H1 (cell line): ENCODE results near the gene CEP68. TPM values are rescaled to one million over a fixed set of nuclear protein-coding genes. Genes with fewer than 3 reads are reported as not detected.

Experiments used
- CTCF ChIA-PET: fragments of 300-600 bp; sonication (Branson Sonifier 250); formaldehyde crosslinking; loops from one replicate; lab custom pipeline; 2021; ENCODE audit not compliant: partially characterized antibody; lab: Charles Lee
- POLR2A ChIA-PET: fragments of 300-600 bp; sonication (Branson Sonifier 250); formaldehyde crosslinking; loops from one replicate; lab custom pipeline; 2021; ENCODE audit warnings: inconsistent platforms; ENCODE audit not compliant: partially characterized antibody; lab: Charles Lee
- DNase-seq, 2 experiments: peaks; one replicate each; pipeline versions ENCODE4 v3.0.0 to v3.0.0-alpha.2; 2010 to 2022; ENCODE audit warnings: low spot score in 2 of 2, low read depth in 1 of 2, mixed read lengths in 1 of 2
- FAIRE-seq: peaks from 2 replicates; lab custom pipeline; 2011; peaks lifted over from hg19 to GRCh38; lab: Jason Lieb, UNC
- H2AFZ ChIP-seq: 2 replicates; pipeline ENCODE4 v1.8.1; 2012; ENCODE audit warnings: low read length, inconsistent platforms
- H2AK5ac ChIP-seq: 2 replicates; pipeline ENCODE4 v1.6.1; 2013; ENCODE audit warnings: low read depth, low read length
- H2BK120ac ChIP-seq: replicated peaks from 2 replicates; pipeline ENCODE3; 2013; ENCODE audit warnings: low read depth, low read length, inconsistent platforms
- H2BK12ac ChIP-seq: 2 replicates; pipeline ENCODE4 v1.6.1; 2013; ENCODE audit warnings: low read depth, low read length
- H2BK15ac ChIP-seq: 2 replicates; pipeline ENCODE4 v1.6.1; 2013; ENCODE audit warnings: low read length
- H2BK20ac ChIP-seq: 2 replicates; pipeline ENCODE4 v1.6.1; 2013; ENCODE audit warnings: low read length
- H2BK5ac ChIP-seq: 2 replicates; pipeline ENCODE4 v1.6.1; 2013; ENCODE audit warnings: low read depth, low read length
- H3K14ac ChIP-seq: 2 replicates; pipeline ENCODE4 v1.6.1; 2013; ENCODE audit warnings: inconsistent platforms; ENCODE audit not compliant: insufficient read length
- H3K18ac ChIP-seq: 2 replicates; pipeline ENCODE4 v1.6.1; 2013; ENCODE audit warnings: low read length; ENCODE audit errors: extremely low read depth
- H3K23ac ChIP-seq: 2 replicates; pipeline ENCODE4 v1.6.1; 2013; ENCODE audit warnings: inconsistent platforms; ENCODE audit not compliant: insufficient read length
- H3K23me2 ChIP-seq: 2 replicates; pipeline ENCODE4 v1.6.1; 2013; ENCODE audit warnings: low read depth, low read length
- H3K27ac ChIP-seq: 2 replicates; pipeline ENCODE4 v1.6.1; 2011; ENCODE audit warnings: low read depth, low read length, inconsistent platforms
- H3K27me3 ChIP-seq, 4 experiments: replicated peaks in 1 of 4; 1 replicate in 1 of 4; 2 replicates in 3 of 4; pipeline versions ENCODE4 v1.6.1 to v1.8.1; 2011 to 2013; ENCODE audit warnings: low read length in 3 of 4, mild to moderate bottlenecking in 3 of 4, inconsistent platforms in 2 of 4, mixed read lengths in 2 of 4, moderate library complexity in 1 of 4; ENCODE audit not compliant: control insufficient read depth in 3 of 4, insufficient read depth in 3 of 4; ENCODE audit errors: extremely low read depth in 1 of 4
- H3K36me3 ChIP-seq, 4 experiments: 2 replicates each; pipeline versions ENCODE4 v1.6.1 to v1.8.1; 2011 to 2013; ENCODE audit warnings: mild to moderate bottlenecking in 4 of 4, low read length in 3 of 4, moderate library complexity in 2 of 4, control low read depth in 1 of 4, inconsistent platforms in 1 of 4; ENCODE audit not compliant: insufficient read depth in 4 of 4, control insufficient read depth in 2 of 4
- H3K4ac ChIP-seq: replicated peaks from 2 replicates; pipeline ENCODE3; 2013; ENCODE audit warnings: low read length, low read depth, mixed read lengths, inconsistent platforms; ENCODE audit not compliant: insufficient read length
- H3K4me1 ChIP-seq, 4 experiments: replicated peaks in 1 of 4; 1 replicate in 1 of 4; 2 replicates in 3 of 4; pipeline versions ENCODE4 v1.6.1 to v1.8.1; 2011 to 2013; ENCODE audit warnings: low read length in 3 of 4, inconsistent platforms in 2 of 4, mixed read lengths in 1 of 4; ENCODE audit not compliant: insufficient read depth in 4 of 4, control insufficient read depth in 3 of 4
- H3K4me2 ChIP-seq, 2 experiments: 2 replicates each; pipeline versions ENCODE4 v1.6.1 to v1.8.1; 2011 to 2013; ENCODE audit warnings: low read depth in 2 of 2, low read length in 2 of 2, control low read depth in 1 of 2, inconsistent platforms in 1 of 2, mild to moderate bottlenecking in 1 of 2; ENCODE audit not compliant: insufficient read depth in 1 of 2
- H3K4me3 ChIP-seq, 4 experiments: fragments of 200-600, 300-600 bp in 1 of 4; sonication (generic), shearing (Covaris generic), sonication (Bioruptor Twin) in 1 of 4; 2 replicates each; pipeline versions ENCODE4 v1.5.1 to v1.8.1; 2011 to 2016; ENCODE audit warnings: low read length in 4 of 4, low read depth in 3 of 4, control low read depth in 2 of 4, inconsistent platforms in 2 of 4, mild to moderate bottlenecking in 2 of 4, mixed read lengths in 1 of 4, moderate library complexity in 1 of 4; ENCODE audit not compliant: insufficient read depth in 2 of 4; ENCODE audit errors: extremely low read depth in 1 of 4
- H3K56ac ChIP-seq: replicated peaks from 2 replicates; pipeline ENCODE3; 2013; ENCODE audit warnings: low read depth, mild to moderate bottlenecking, mixed read lengths, low read length, inconsistent platforms; ENCODE audit not compliant: insufficient read length
- H3K79me1 ChIP-seq: 2 replicates; pipeline ENCODE4 v1.6.1; 2013; ENCODE audit warnings: low read depth, low read length, control low read depth
- H3K79me2 ChIP-seq, 2 experiments: 2 replicates each; pipeline versions ENCODE4 v1.6.1 to v1.8.1; 2012 to 2013; ENCODE audit warnings: low read length in 2 of 2, mild to moderate bottlenecking in 2 of 2, inconsistent platforms in 1 of 2; ENCODE audit not compliant: insufficient read depth in 2 of 2, control insufficient read depth in 1 of 2
- H3K9ac ChIP-seq, 4 experiments: replicated peaks in 1 of 4; 1 replicate in 1 of 4; 2 replicates in 3 of 4; pipeline versions ENCODE4 v1.6.1 to v1.8.1; 2011 to 2013; ENCODE audit warnings: low read depth in 3 of 4, low read length in 3 of 4, control low read depth in 2 of 4, mild to moderate bottlenecking in 2 of 4, moderate library complexity in 2 of 4, inconsistent platforms in 1 of 4; ENCODE audit errors: extremely low read depth in 1 of 4
- H3K9me3 ChIP-seq, 2 experiments: 2 replicates each; pipeline versions ENCODE4 v1.6.1 to v1.8.1; 2012 to 2013; ENCODE audit warnings: mild to moderate bottlenecking in 2 of 2, moderate library complexity in 2 of 2, control low read depth in 1 of 2, inconsistent platforms in 1 of 2, low read depth in 1 of 2, low read length in 1 of 2, mixed read lengths in 1 of 2; ENCODE audit not compliant: insufficient read depth in 2 of 2
- H4K20me1 ChIP-seq, 2 experiments: replicated peaks in 1 of 2; 2 replicates each; pipeline versions ENCODE3 to v1.8.1; 2011 to 2013; ENCODE audit warnings: inconsistent platforms in 2 of 2, low read length in 2 of 2, mild to moderate bottlenecking in 1 of 2; ENCODE audit not compliant: insufficient read depth in 2 of 2, control insufficient read depth in 1 of 2
- H4K5ac ChIP-seq: 2 replicates; pipeline ENCODE4 v1.6.1; 2013; ENCODE audit warnings: low read length, low read depth, mixed read lengths, inconsistent platforms; ENCODE audit not compliant: insufficient read length
- H4K8ac ChIP-seq: 2 replicates; pipeline ENCODE4 v1.8.0; 2013; ENCODE audit warnings: mild to moderate bottlenecking, moderate library complexity, low read length, inconsistent platforms; ENCODE audit not compliant: insufficient read depth; ENCODE audit errors: extremely low read depth
- H4K91ac ChIP-seq: replicated peaks from 2 replicates; pipeline ENCODE3; 2013; ENCODE audit warnings: low read length, mixed read lengths, inconsistent platforms; ENCODE audit not compliant: insufficient read length
- CBX5 ChIP-seq: fragments of 300-800, 300-1000 bp; sonication (generic); IDR thresholded peaks from 2 replicates; pipeline ENCODE4 v1.7.1; 2016; ENCODE audit warnings: antibody characterized with exemption, low read length, low read depth
- NRF1 ChIP-seq: IDR thresholded peaks from 2 replicates; pipeline ENCODE4 v1.6.1; 2011; ENCODE audit warnings: mild to moderate bottlenecking, low read depth, low read length, improper control_type of control experiment
- RAD21 ChIP-seq, 2 experiments: IDR thresholded peaks in 1 of 2; conservative IDR thresholded peaks in 1 of 2; 2 replicates each; pipeline ENCODE4 v1.6.1; 2011; ENCODE audit warnings: low read depth in 2 of 2, low read length in 2 of 2, improper control_type of control experiment in 1 of 2, inconsistent platforms in 1 of 2, mild to moderate bottlenecking in 1 of 2, moderate library complexity in 1 of 2
- SRF ChIP-seq: IDR thresholded peaks from 2 replicates; pipeline ENCODE4 v1.6.1; 2011; ENCODE audit warnings: mild to moderate bottlenecking, low read depth, low read length, moderate library complexity
- TAF1 ChIP-seq: IDR thresholded peaks from 2 replicates; pipeline ENCODE4 v1.6.1; 2011; ENCODE audit warnings: mild to moderate bottlenecking, low read depth, low read length
- WGBS, 2 experiments: shearing (Covaris generic) in 1 of 2; methylation state at CpG; one replicate each; pipeline versions ENCODE4 v1.1.6 to v1.1.7; 2013 to 2015; ENCODE audit warnings: low lambda C conversion rate in 2 of 2, mixed read lengths in 2 of 2, inconsistent platforms in 1 of 2, low coverage in 1 of 2, missing lambda C conversion rate in 1 of 2; ENCODE audit not compliant: insufficient replicate concordance in 2 of 2, insufficient coverage in 1 of 2, insufficient read length in 1 of 2; ENCODE audit errors: extremely low coverage in 1 of 2, missing lambda C conversion rate in 1 of 2; 5-methylcytosine and 5-hydroxymethylcytosine counted together
- polyA plus RNA-seq, 7 experiments: library from polyadenylated mRNA; depleted of rRNA in 3 of 7; stranded (reverse) in 5 of 7; unstranded in 2 of 7; fragments of >200 nt in 5 of 7; fragments of 200-250 nt in 2 of 7; gene quantifications; 1 replicate in 5 of 7; 2 replicates in 1 of 7; 4 replicates in 1 of 7; pipeline versions ENCODE4 v1.2.1 to v1.2.3, GENCODE V29; 2011 to 2013; ENCODE audit warnings: missing spikeins in 2 of 7, mixed read lengths in 2 of 7
- total RNA-seq: library from RNA; stranded (reverse); fragmentation: NEBNext Ultra II Directional; extraction: Animal tissue kit (Norgen Biotek cat#: 25700); gene quantifications from 2 replicates; pipeline ENCODE4 v1.2.1, GENCODE V29; 2021

Gene CEP68
- total and polyA plus RNA-seq, 2 of the 8 experiments (the other 6 are each of a cell fraction or from before 2014, with no cell fraction given), result 23.2 to 24.7 TPM

- H3K9ac ChIP-seq, result no peak overlapping the region
- no peak overlapping the region for H2BK20ac ChIP-seq
- H3K36me3 ChIP-seq, result no peaks in the 10 kb centered on the region
- peaks cover 2% of the 10 kb centered on the region; the same call in 1 of the 2 replicates for H3K79me1 ChIP-seq
- POLR2A ChIA-PET, result interaction anchor here (1.5 kb wide), 1 partner anchor 37 kb away, joined by 3 read pairs; the partner anchor contains the start of gene CEP68
- H4K91ac ChIP-seq, result no peak overlapping the region
- no peak overlapping the region for H2BK15ac ChIP-seq
- no peaks in the 10 kb centered on the region for H3K23me2 ChIP-seq
- no peak overlapping the region for H3K18ac ChIP-seq
- no peak overlapping the region for H2BK120ac ChIP-seq
- no peaks in the 10 kb centered on the region for H3K9me3 ChIP-seq
- no peak overlapping the region for H3K23ac ChIP-seq
- no peak overlapping the region for H2AFZ ChIP-seq
- H4K20me1 ChIP-seq, result peaks cover 2 to 3% of the 10 kb centered on the region in 2 experiments
- H3K56ac ChIP-seq, result no peak overlapping the region
- TF ChIP-seq RAD21 (IDR thresholded peaks at IDR 0.05 in 1 of 2, conservative IDR thresholded peaks at IDR 0.05 in 1 of 2; ENCODE audit: low read depth in 2 of 2, low read length in 2 of 2) (no peak), NRF1 (no peak), TAF1 (no peak), SRF (no peak), CBX5 (no peak)
- no peak for DNase-seq
- H4K5ac ChIP-seq, result no peak overlapping the region
- no peaks in the 10 kb centered on the region for H3K79me2 ChIP-seq
- no peaks in the 10 kb centered on the region for H3K27me3 ChIP-seq
- 92% methylated on average over 1 of the region's 1 CpG; no CpG with 5 or more reads in 1 of the 2 experiments for WGBS, 2 experiments
- no peak overlapping the region for H3K14ac ChIP-seq
- no peak overlapping the region for H3K27ac ChIP-seq
- no peak overlapping the region for H4K8ac ChIP-seq
- H3K4ac ChIP-seq, result no peak overlapping the region
- FAIRE-seq, result no peak
- H2BK12ac ChIP-seq, result no peak overlapping the region
- no peak overlapping the region for H2BK5ac ChIP-seq
- no peak overlapping the region for H3K4me3 ChIP-seq
- CTCF ChIA-PET, result interaction anchor here (0.8 to 2.9 kb wide), 8 partner anchors 12 to 257 kb away, joined by 3 to 14 read pairs (median 6); partner anchors contain the start of gene CEP68
- H3K4me2 ChIP-seq, result no peak overlapping the region
- H2AK5ac ChIP-seq, result no peak overlapping the region
- peaks cover 0 to 3% (median 0%) of the 10 kb centered on the region in 4 experiments; a peak in 4 of 7 replicates for H3K4me1 ChIP-seq
These were observed 37.2 kb upstream of the CEP68 start for GRCh38 chr2:65019010-65019409.
